T-helper 1 cell treated with Interleukin-12 subunit alpha and Interleukin-12 subunit beta and Interleukin-4 antibody, amounts not matched to agents 30 μg/mL and 1 μg/mL, for 36 hours (primary cell): Measurements from ENCODE around the gene SMIM29.
A peak's percentile ranks its signal among the peaks of the same experiment; 100 is the strongest.
"Not testable (repeated sequence)": the region's sequence is repeated elsewhere in the genome, so short reads cannot be mapped to it uniquely, and the experiment has no call there.

Source experiments
- H3K27ac Mint-ChIP-seq: one replicate; pipeline ENCODE4 v1.8.0; 2021; ENCODE audit warnings: mild to moderate bottlenecking, mixed read lengths
- H3K27me3 Mint-ChIP-seq: one replicate; pipeline ENCODE4 v1.8.0; 2021; ENCODE audit warnings: low read depth, mixed read lengths
- H3K36me3 Mint-ChIP-seq: one replicate; pipeline ENCODE4 v1.8.0; 2021; ENCODE audit warnings: low read depth, mixed read lengths
- H3K4me1 Mint-ChIP-seq: one replicate; pipeline ENCODE4 v1.8.0; 2021; ENCODE audit warnings: low read depth, mixed read lengths
- H3K4me3 Mint-ChIP-seq: one replicate; pipeline ENCODE4 v1.8.0; 2021; ENCODE audit warnings: mild to moderate bottlenecking, moderate library complexity, mixed read lengths
- H3K9me3 Mint-ChIP-seq: one replicate; pipeline ENCODE4 v1.8.0; 2021; ENCODE audit warnings: mixed read lengths

SMIM29 gene

GRCh38 chr6:34247481-34248197 is 1.2 kb downstream of the SMIM29 start:
- peaks cover 9% of the 10 kb centered on the region for H3K36me3 Mint-ChIP-seq
- H3K27me3 Mint-ChIP-seq: no peaks in the 10 kb centered on the region
- H3K9me3 Mint-ChIP-seq: no peaks in the 10 kb centered on the region
- H3K4me3 Mint-ChIP-seq: peak overlapping the region; percentile 96
- H3K27ac Mint-ChIP-seq: peak overlapping the region; percentile 98
- H3K4me1 Mint-ChIP-seq: peaks cover 36% of the 10 kb centered on the region

GRCh38 chr6:34246563-34247391 is 2.0 kb downstream of the SMIM29 start:
- H3K27me3 Mint-ChIP-seq: no peaks in the 10 kb centered on the region
- peaks cover 18% of the 10 kb centered on the region for H3K36me3 Mint-ChIP-seq
- no peak overlapping the region for H3K4me3 Mint-ChIP-seq
- peaks cover 39% of the 10 kb centered on the region for H3K4me1 Mint-ChIP-seq
- no peaks in the 10 kb centered on the region for H3K9me3 Mint-ChIP-seq
- peak overlapping the region; percentile 59 for H3K27ac Mint-ChIP-seq

DNA sequence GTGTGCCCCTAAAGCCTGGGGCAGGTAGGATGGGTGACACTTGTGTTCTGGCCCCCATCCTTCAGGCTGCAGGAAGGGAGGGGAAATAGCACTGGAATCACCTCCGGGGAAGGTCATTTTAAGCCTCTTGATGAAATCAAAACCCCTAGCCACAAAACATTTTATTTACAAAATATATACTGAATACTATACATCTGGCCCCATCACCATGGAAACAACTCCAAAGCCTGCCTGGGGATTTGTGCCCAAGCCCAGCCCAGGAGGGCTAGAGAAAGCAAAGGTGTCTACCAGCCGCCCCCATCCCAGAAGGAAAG is 2.6 kb downstream of the SMIM29 start:
- peaks cover 21% of the 10 kb centered on the region for H3K36me3 Mint-ChIP-seq
- H3K27me3 Mint-ChIP-seq: no peaks in the 10 kb centered on the region
- peaks cover 39% of the 10 kb centered on the region for H3K4me1 Mint-ChIP-seq
- H3K9me3 Mint-ChIP-seq: no peaks in the 10 kb centered on the region
- H3K27ac Mint-ChIP-seq: peak overlapping the region; percentile 20
- no peak overlapping the region for H3K4me3 Mint-ChIP-seq

- H3K4me3 Mint-ChIP-seq, H3K9me3 Mint-ChIP-seq, H3K27me3 Mint-ChIP-seq: not testable (repeated sequence)
- Mint-ChIP-seq H3K27ac (peak overlapping the region; percentile 82), H3K36me3 (peaks cover 24% of the 10 kb centered on the region), H3K4me1 (peaks cover 41% of the 10 kb centered on the region)
These were observed 3.1 kb downstream of the SMIM29 start for GRCh38 chr6:34245761-34246140.

- Mint-ChIP-seq H3K4me1 (peaks cover 42% of the 10 kb centered on the region), H3K36me3 (peaks cover 26% of the 10 kb centered on the region), H3K27ac (peak overlapping the region; percentile 82)
These were observed 3.6 kb downstream of the SMIM29 start for GRCh38 chr6:34245032-34245760.

DNA sequence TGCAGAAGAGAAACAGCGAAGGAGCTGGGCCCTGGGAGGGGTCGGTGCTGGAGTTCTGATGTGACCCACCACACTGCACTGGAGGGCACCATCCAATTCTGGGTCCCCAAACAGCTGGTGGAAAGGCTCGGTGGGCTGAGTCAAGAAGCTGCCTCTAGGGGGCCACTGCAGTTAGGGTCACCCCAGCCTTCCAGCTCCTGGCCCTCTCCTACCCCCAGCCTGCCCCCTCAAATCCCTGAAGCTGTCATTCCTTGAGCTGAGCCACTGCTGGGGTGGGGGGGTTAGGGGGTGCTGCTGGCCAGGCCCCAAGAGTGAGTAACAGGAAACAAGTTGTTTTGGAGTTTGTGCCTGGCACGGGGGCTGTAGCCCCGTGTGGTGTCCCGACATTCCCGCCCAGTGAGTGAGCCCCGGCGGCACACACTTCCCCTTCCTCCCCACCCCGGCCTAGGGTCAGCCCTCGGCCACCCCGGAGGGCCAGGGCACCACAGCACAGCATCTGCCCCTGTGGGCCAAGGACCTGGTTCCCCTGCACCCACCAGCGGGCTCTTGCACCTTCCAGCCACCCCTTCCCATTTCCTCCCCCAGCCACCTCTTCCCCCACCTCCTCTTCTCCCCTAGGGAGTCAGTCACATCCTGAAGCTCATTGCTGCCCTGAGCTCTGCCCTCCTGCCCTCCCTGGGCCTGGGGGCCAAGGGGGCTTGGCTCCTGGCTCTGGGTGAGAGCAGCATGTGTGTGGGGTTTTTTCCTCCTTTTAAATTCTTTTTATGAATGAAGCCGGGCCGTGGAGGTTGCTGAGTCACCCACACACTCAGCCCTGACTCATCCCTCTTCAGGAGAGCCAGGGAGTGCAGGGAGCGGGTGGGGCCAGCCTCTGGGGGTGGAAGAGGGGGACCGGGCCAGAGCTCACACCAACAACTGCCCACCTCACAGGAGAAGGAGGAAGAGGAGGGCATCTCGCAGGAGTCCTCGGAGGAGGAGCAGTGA is 4.6 kb downstream of the SMIM29 start:
- Mint-ChIP-seq H3K4me3 (no peak overlapping the region), H3K36me3 (peaks cover 26% of the 10 kb centered on the region), H3K27ac (peak overlapping the region; percentile 59)

More at GRCh38 chr6:34245032-34245760, 3.6 kb downstream of the SMIM29 start:
- H3K27me3 Mint-ChIP-seq, H3K9me3 Mint-ChIP-seq, H3K4me3 Mint-ChIP-seq: not testable (repeated sequence)

DNA sequence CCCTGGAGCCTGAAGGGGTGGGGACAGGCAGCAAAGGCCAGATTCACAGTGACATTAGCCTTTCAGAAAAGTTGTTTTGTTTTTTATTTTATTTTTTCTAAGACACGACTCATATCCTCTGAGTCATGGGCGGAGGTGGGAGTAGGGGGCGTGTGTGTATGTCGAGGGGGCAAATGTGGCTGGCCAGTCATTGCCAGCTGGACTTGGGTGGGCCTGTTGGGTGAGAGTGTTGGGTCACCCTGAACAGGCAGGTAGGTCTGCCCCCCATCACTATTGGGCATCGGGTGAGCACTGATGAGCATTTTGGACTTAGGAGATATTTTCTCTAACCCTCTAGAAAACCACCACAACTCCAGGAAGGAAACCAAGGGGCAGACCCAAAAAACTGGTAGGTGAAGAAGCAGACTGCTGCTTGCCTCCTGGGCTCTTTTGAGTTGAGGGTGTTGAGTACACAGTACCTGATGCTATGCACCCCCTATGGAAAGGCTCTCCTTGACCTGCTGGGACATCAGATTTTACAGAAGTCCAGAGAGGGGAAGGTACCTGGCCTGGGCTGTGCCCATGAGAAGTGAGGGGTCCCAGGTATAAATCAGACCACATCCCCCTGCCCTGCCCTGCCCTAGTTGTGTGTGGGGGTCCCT is 5.6 kb downstream of the SMIM29 start:
- Mint-ChIP-seq H3K4me1 (peaks cover 51% of the 10 kb centered on the region), H3K36me3 (peaks cover 30% of the 10 kb centered on the region), H3K4me3 (no peak overlapping the region), H3K9me3 (no peaks in the 10 kb centered on the region), H3K27ac (peak overlapping the region; percentile 71), H3K27me3 (no peaks in the 10 kb centered on the region)

More for the DNA sequence above, 4.6 kb downstream of the SMIM29 start:
- H3K27me3 Mint-ChIP-seq: no peaks in the 10 kb centered on the region
- peaks cover 46% of the 10 kb centered on the region for H3K4me1 Mint-ChIP-seq
- no peaks in the 10 kb centered on the region for H3K9me3 Mint-ChIP-seq

DNA sequence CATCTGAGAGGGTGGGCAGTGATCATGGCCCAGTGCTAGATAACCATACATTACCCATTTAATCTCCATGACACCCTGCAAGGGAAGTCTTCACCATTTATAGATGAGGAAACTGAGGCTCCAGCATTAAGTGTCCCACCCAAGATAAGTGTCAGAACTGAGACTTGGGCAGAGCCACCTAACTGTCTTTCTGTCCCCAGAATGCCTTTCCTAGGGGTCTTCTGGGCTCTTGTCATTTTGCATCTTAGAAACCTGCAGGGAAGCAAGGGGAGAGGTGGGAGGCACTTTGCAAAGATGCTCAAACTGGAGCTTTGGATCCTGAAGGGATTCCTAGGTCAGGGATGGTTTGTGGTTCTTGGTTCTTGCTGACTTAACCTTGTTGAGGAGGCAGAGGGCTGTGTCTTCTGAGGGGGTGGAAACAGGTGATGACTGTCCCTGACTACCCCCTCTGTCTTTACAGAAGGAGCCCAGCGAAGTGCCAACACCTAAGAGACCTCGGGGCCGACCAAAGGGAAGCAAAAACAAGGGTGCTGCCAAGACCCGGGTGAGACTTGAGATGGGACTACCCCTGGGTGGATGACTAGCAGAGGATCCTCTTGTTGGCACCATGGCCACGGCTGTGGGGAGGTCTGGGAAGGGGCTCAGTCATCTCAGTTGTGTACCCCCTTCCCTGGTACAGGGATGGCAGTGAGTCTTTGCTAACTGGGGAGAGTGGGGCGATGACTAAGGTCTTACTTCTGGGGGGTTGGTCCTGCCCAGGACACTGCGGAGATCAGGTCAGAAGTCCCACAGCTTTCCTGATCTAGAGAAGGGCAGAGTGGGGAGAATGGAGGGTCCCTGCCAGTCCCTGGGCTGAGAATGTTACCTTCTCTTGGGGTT is 6.3 kb downstream of the SMIM29 start:
- H3K4me3 Mint-ChIP-seq: no peak overlapping the region
- peak overlapping the region; percentile 71 for H3K27ac Mint-ChIP-seq
- peaks cover 30% of the 10 kb centered on the region for H3K36me3 Mint-ChIP-seq
- peaks cover 45% of the 10 kb centered on the region for H3K4me1 Mint-ChIP-seq
- no peaks in the 10 kb centered on the region for H3K27me3 Mint-ChIP-seq
- no peaks in the 10 kb centered on the region for H3K9me3 Mint-ChIP-seq

DNA sequence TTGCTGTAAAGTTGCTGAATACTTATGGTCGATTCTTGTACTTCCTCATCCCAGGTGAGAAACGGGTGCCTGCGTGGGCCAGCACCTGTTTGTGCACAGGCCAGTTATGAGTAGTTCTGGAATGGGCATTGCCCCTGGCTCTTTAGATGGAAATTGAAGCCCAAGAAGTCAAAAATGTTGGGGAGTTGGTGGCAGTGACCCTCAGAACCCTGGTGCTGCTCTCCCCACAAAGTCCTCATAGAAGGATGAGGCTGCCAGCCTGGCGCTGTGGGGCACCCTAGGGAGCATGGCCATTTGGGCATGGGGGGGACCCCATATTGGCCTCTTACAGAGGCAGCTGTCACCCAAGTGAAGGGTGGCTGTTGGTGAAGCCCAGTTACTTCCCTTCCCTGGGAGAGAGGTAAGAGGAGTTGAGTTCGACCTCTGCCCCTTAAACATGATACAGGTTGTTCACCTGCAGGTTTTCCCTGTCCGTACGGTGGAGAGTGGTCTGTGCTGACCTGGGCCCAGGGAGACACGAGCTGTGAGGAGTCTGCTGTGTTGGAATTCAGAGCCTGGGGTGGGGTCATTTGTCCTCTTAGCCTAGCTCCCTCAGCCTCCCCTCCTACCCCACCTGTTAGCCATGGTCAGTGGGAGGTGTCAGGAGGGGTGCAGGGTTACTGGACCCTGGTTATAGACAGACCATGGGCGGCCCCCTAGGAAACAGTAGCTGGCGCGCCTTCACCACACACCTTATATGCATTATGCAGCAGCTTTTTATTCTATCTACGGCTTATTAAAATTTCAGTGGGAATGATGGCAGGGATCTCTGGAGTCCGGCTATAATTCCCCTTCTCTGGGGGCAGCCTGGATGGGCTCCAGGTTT is 7.2 kb downstream of the SMIM29 start:
- Mint-ChIP-seq H3K27me3 (no peaks in the 10 kb centered on the region), H3K4me3 (no peak overlapping the region), H3K36me3 (peaks cover 30% of the 10 kb centered on the region), H3K27ac (peak overlapping the region; percentile 41), H3K4me1 (peaks cover 40% of the 10 kb centered on the region), H3K9me3 (no peaks in the 10 kb centered on the region)

GRCh38 chr6:34240329-34241248 is 8.2 kb downstream of the SMIM29 start:
- Mint-ChIP-seq H3K27me3 (no peaks in the 10 kb centered on the region), H3K9me3 (no peaks in the 10 kb centered on the region), H3K27ac (peak overlapping the region; percentile 45), H3K36me3 (peaks cover 28% of the 10 kb centered on the region), H3K4me1 (peaks cover 42% of the 10 kb centered on the region), H3K4me3 (no peak overlapping the region)

DNA sequence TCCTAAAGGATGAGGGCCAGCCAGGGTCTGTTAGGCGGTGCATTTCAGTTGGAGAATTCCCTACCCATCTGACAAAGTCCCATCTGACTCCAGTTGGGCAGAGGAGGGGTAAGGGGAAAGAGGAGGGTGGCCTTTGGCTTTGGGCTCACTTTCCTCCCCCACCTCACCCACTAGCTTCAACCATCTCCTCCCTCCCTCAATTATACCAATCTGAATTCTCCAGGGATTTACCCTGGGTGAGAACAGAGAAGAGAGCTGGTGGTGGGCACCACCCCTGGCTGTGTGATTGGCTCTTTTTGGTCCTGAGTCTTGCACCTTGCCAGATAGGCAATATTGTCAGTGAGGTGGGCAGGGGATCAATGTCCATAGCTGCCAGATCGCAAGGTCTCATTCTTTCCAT is 8.9 kb downstream of the SMIM29 start:
- peaks cover 28% of the 10 kb centered on the region for H3K36me3 Mint-ChIP-seq
- no peak overlapping the region for H3K4me3 Mint-ChIP-seq
- no peaks in the 10 kb centered on the region for H3K9me3 Mint-ChIP-seq
- peak overlapping the region; percentile 20 for H3K27ac Mint-ChIP-seq
- H3K27me3 Mint-ChIP-seq: no peaks in the 10 kb centered on the region
- peaks cover 42% of the 10 kb centered on the region for H3K4me1 Mint-ChIP-seq
